Right hindlimb (tissue), 1 donor: Measurements from ENCODE around the gene PCDHA8.
"Not testable (repeated sequence)": the region's sequence is repeated elsewhere in the genome, so short reads cannot be mapped to it uniquely, and the experiment has no call there.

ENCODE experiments used
- DNase-seq: peaks from one replicate; pipeline ENCODE4 v3.0.0-alpha.2; 2018

The PCDHA8 gene

GRCh38 chr5:140828362-140828737 is 12.6 kb upstream of the PCDHA8 start:
- no peak for DNase-seq

GRCh38 chr5:140829511-140830501 is 11.2 kb upstream of the PCDHA8 start:
- DNase-seq = not testable (repeated sequence)

- DNase-seq = no peak
These were observed 7.0 kb upstream of the PCDHA8 start, which contains the start of gene PCDHA7 for GRCh38 chr5:140833993-140834392. PCDHA7 (plus strand) TSS chr5:140834269; CDS start chr5:140834384, 115 bp downstream.

DNA sequence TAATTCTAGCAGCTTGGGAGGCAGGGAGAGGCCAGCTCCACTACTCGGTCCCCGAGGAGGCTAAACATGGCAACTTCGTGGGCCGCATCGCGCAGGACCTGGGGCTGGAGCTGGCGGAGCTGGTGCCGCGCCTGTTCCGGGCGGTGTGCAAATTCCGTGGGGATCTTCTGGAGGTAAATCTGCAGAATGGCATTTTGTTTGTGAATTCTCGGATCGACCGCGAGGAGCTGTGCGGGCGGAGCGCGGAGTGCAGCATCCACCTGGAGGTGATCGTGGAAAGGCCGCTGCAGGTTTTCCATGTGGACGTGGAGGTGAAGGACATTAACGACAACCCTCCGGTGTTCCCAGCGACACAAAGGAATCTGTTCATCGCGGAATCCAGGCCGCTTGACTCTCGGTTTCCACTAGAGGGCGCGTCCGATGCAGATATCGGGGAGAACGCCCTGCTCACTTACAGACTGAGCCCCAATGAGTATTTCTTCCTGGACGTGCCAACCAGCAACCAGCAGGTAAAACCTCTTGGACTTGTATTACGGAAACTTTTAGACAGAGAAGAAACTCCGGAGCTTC is 6.5 kb upstream of the PCDHA8 start:
- not testable (repeated sequence) for DNase-seq

DNA sequence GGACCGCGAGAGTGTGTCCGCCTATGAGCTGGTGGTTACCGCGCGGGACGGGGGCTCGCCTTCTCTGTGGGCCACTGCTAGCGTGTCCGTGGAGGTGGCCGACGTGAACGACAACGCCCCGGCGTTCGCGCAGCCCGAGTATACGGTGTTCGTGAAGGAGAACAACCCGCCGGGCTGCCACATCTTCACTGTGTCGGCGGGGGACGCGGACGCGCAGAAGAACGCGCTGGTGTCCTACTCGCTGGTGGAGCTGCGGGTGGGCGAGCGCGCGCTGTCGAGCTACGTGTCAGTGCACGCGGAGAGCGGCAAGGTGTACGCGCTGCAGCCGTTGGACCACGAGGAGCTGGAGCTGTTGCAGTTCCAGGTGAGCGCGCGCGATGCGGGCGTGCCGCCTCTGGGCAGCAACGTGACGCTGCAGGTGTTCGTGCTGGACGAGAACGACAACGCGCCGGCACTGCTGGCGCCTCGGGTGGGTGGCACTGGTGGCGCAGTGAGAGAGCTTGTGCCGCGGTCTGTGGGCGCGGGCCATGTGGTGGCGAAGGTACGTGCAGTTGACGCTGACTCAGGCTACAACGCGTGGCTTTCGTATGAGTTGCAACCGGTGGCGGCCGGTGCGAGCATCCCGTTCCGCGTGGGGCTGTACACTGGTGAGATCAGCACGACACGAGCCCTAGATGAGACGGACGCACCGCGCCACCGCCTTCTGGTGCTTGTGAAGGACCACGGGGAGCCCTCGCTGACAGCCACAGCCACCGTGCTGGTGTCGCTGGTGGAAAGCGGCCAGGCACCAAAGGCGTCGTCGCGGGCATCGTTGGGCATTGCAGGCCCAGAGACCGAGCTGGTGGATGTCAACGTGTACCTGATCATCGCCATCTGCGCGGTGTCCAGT is 5.1 kb upstream of the PCDHA8 start:
- no peak for DNase-seq

- DNase-seq = no peak
These were observed 2.1 kb downstream of the PCDHA8 start for GRCh38 chr5:140842798-140843733.

DNA sequence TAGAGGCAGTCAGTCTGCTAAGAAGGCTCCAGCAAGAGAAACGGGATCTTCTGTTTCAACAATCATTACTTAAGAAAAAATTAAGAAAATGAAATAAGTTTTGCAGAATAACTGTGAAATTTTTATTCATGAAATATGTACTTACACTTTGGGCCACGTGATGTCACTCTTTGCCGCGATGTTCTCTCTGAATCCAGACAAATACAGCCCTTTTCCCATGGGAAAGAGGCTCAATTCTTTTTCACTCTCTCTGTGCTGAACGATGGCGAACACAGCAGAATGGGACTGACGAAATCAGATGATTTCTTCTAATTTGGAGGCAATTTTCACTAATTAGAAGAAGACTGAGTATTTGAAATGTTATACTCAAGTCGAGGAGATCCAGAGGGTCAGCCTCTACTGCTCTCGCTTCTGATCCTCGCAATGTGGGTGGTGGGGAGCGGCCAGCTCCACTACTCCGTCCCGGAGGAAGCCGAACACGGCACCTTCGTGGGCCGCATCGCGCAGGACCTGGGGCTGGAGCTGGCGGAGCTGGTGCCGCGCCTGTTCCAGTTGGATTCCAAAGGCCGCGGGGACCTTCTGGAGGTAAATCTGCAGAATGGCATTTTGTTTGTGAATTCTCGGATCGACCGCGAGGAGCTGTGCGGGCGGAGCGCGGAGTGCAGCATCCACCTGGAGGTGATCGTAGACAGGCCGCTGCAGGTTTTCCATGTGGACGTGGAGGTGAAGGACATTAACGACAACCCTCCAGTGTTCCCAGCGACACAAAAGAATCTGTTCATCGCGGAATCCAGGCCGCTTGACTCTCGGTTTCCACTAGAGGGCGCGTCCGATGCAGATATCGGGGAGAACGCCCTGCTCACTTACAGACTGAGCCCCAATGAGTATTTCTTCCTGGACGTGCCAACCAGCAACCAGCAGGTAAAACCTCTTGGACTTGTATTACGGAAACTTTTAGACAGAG is 7.4 kb downstream of the PCDHA8 start, which contains the start of gene PCDHA9:
PCDHA9 (plus strand) TSS at position 244 of the 964 bp plus-strand sequence; CDS start at position 358, 114 bp downstream.
- not testable (repeated sequence) for DNase-seq

DNA sequence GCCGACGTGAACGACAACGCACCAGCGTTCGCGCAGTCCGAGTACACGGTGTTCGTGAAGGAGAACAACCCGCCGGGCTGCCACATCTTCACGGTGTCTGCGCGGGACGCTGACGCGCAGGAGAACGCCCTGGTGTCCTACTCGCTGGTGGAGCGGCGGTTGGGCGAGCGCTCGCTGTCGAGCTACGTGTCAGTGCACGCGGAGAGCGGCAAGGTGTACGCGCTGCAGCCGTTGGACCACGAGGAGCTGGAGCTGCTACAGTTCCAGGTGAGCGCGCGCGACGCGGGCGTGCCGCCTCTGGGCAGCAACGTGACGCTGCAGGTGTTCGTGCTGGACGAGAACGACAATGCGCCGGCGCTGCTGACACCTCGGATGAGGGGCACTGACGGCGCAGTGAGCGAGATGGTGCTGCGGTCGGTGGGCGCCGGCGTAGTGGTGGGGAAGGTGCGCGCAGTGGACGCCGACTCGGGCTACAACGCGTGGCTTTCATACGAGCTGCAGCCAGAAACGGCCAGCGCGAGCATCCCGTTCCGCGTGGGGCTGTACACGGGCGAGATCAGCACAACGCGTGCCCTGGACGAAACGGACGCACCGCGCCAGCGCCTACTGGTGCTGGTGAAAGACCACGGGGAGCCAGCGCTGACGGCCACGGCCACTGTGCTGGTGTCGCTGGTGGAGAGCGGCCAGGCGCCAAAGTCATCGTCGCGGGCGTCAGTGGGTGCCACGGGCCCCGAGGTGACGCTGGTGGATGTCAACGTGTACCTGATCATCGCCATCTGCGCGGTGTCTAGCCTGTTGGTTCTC is 9.0 kb downstream of the PCDHA8 start:
- DNase-seq = not testable (repeated sequence)

GRCh38 chr5:140855772-140856674 is 15.0 kb downstream of the PCDHA8 start, which contains the start of gene PCDHA10:
PCDHA10 (plus strand) TSS chr5:140855897; CDS start chr5:140856049, 152 bp downstream.
- DNase-seq = no peak

DNA sequence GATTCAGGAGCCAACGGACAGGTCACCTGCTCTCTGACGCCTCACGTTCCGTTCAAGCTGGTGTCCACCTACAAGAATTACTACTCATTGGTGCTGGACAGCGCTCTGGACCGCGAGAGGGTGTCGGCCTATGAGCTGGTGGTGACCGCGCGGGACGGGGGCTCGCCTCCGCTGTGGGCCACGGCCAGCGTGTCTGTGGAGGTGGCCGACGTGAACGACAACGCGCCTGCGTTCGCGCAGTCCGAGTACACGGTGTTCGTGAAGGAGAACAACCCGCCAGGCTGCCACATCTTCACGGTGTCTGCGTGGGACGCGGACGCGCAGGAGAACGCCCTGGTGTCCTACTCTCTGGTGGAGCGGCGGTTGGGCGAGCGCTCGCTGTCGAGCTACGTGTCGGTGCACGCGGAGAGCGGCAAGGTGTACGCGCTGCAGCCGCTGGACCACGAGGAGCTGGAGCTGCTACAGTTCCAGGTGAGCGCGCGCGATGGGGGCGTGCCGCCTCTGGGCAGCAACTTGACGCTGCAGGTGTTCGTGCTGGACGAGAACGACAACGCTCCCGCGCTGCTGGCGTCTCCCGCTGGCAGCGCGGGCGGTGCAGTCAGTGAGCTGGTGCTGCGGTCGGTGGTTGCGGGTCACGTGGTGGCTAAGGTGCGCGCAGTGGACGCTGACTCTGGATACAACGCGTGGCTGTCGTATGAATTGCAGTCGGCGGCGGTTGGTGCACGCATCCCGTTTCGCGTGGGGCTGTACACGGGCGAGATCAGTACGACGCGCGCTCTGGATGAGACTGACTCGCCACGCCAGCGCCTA is 16.4 kb downstream of the PCDHA8 start:
- DNase-seq = no peak

GRCh38 chr5:140857987-140858240 is 16.9 kb downstream of the PCDHA8 start:
- no peak for DNase-seq

DNA sequence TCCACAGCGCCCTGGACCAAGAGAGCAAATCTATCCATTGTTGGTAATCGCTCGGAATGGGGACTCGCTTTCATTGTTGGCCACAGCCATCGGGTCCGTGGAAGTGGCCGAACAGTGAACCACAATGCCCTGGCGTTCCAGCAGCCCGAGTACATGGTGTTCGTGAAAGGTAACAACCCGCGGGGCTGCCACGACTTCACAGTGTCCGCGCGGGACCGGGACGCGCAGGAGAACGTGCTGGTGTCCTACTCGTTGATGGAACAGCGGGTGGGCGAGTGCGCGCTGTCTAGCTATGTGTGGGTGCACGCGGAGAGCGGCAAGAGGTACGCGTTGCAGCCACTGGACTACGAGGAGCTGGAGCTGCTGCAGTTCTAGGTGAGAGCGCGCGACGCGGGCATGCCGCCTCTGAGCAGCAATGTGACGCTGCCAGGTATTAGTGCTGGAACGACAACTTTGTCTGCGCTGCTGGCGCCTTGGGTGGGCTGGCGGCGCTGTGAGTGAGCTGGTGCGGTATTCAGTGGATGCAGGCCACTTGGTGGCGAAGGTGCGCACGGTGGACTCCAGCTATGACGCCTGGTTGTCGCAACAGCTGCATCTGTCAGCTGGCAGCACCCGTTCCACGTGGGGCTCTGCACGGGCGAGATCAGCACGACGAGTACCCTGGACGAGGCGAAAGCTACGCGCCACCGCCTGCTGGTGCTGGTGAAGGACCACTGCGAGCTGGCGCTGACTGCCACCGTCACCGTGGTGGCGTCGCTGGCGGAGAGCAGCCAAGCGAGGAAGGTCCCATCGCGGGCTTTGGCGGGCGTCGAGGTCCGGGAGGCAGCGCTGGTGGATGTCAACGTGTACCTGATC is 21.7 kb downstream of the PCDHA8 start:
- no peak for DNase-seq

- no peak for DNase-seq
These were observed 28.0 kb downstream of the PCDHA8 start, which contains the start of gene PCDHA11 for GRCh38 chr5:140868721-140869554. PCDHA11 (plus strand) TSS chr5:140868957; CDS start chr5:140869104, 147 bp downstream.

DNA sequence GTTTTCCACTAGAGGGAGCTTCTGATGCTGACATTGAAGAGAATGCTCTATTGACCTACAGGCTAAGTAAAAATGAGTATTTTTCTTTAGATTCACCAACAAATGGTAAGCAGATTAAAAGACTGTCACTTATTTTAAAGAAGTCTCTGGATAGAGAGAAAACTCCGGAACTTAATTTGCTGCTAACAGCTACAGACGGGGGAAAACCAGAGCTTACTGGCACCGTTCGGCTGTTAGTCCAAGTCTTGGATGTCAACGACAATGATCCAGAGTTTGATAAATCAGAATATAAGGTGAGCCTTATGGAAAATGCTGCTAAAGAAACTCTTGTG is 28.5 kb downstream of the PCDHA8 start:
- DNase-seq = no peak
